GM23248 (cell line): ENCODE data around the gene TRIM44. TPM values are rescaled to one million over a fixed set of nuclear protein-coding genes. Genes with fewer than 3 reads are reported as not detected.

Experiments used
- DNase-seq: peaks from one replicate; pipeline ENCODE4 v3.0.0-alpha.2; 2015
- H2AFZ ChIP-seq: fragments of 200-600 bp; sonication (generic); 2 replicates; pipeline ENCODE4 v1.6.1; 2016; ENCODE audit warnings: antibody characterized with exemption
- H3F3A ChIP-seq: fragments of 200-600 bp; sonication (generic); 2 replicates; pipeline ENCODE4 v1.6.1; 2016; ENCODE audit warnings: mild to moderate bottlenecking, antibody characterized with exemption, mixed run types; ENCODE audit not compliant: insufficient read depth
- H3K27ac ChIP-seq: fragments of 200-600 bp; sonication (generic); 2 replicates; pipeline ENCODE4 v1.5.1; 2016; ENCODE audit warnings: mild to moderate bottlenecking
- H3K27me3 ChIP-seq: fragments of 200-600 bp; sonication (generic); replicated peaks from 2 replicates; pipeline ENCODE4 v1.6.1; 2016; ENCODE audit warnings: mild to moderate bottlenecking; ENCODE audit not compliant: insufficient read depth
- H3K36me3 ChIP-seq: fragments of 200-600 bp; sonication (generic); 2 replicates; pipeline ENCODE4 v1.6.1; 2016; ENCODE audit warnings: low read depth, mild to moderate bottlenecking
- H3K4me1 ChIP-seq: fragments of 200-600 bp; sonication (generic); 2 replicates; pipeline ENCODE4 v1.6.1; 2016; ENCODE audit warnings: mild to moderate bottlenecking; ENCODE audit not compliant: insufficient read depth
- H3K4me2 ChIP-seq: fragments of 200-600 bp; sonication (generic); one replicate; pipeline ENCODE4 v1.6.1; 2016; ENCODE audit warnings: mild to moderate bottlenecking; ENCODE audit not compliant: unreplicated experiment
- H3K4me3 ChIP-seq: fragments of 200-600 bp; sonication (generic); 2 replicates; pipeline ENCODE4 v1.5.1; 2016; ENCODE audit warnings: mild to moderate bottlenecking
- H3K79me2 ChIP-seq: fragments of 200-600 bp; sonication (generic); 2 replicates; pipeline ENCODE4 v1.6.1; 2016; ENCODE audit warnings: mild to moderate bottlenecking; ENCODE audit not compliant: insufficient read depth
- H3K9ac ChIP-seq: fragments of 200-600 bp; sonication (generic); 2 replicates; pipeline ENCODE4 v1.6.1; 2016; ENCODE audit warnings: mild to moderate bottlenecking
- H3K9me2 ChIP-seq: fragments of 200-600 bp; sonication (generic); 2 replicates; pipeline ENCODE4 v1.6.1; 2016; ENCODE audit warnings: mixed run types, mild to moderate bottlenecking, moderate library complexity; ENCODE audit not compliant: insufficient read depth
- H3K9me3 ChIP-seq: fragments of 200-600 bp; sonication (generic); one replicate; pipeline ENCODE4 v1.6.1; 2017; ENCODE audit warnings: low read depth
- H4K20me1 ChIP-seq: fragments of 200-600 bp; sonication (generic); 2 replicates; pipeline ENCODE4 v1.6.0; 2016; ENCODE audit not compliant: insufficient read depth
- EZH2 ChIP-seq: fragments of 200-600 bp; sonication (generic); IDR thresholded peaks from 2 replicates; pipeline ENCODE4 v1.6.1; 2018; ENCODE audit warnings: antibody characterized with exemption, mild to moderate bottlenecking; ENCODE audit not compliant: insufficient read depth, poor library complexity, severe bottlenecking
- EZH2phosphoT487 ChIP-seq: fragments of 200-600 bp; sonication (generic); IDR thresholded peaks from 2 replicates; pipeline ENCODE4 v1.6.1; 2018; ENCODE audit warnings: antibody characterized with exemption, moderate library complexity, mild to moderate bottlenecking, low read depth; ENCODE audit not compliant: insufficient read depth
- WGBS, 2 experiments: methylation state at CpG; one replicate each; pipeline ENCODE4 v1.1.6; 2015 to 2017; ENCODE audit warnings: low lambda C conversion rate in 2 of 2, low coverage in 1 of 2; ENCODE audit errors: missing lambda C conversion rate in 2 of 2; 5-methylcytosine and 5-hydroxymethylcytosine counted together
- in situ Hi-C: fragments of 300-500 bp; cut with MboI; formaldehyde crosslinking; loops from 2 replicates; pipeline ENCODE4 v1.15.0; 2020
- polyA plus RNA-seq: library from polyadenylated mRNA; unstranded; fragments of >200 nt; fragmentation: Nextera tagmentation; extraction: Ambion mirVana; gene quantifications from 2 replicates; pipeline ENCODE4 v1.2.1, GENCODE V29; 2016
- total RNA-seq: library from RNA; depleted of rRNA; stranded (reverse); fragments of >200 nt; shearing (Covaris generic); gene quantifications from 2 replicates; pipeline ENCODE4 v1.2.3, GENCODE V29; 2014; rRNA removed

The TRIM44 gene
- total and polyA plus RNA-seq, 2 experiments from 2014 or later, result 32.2 to 37.1 TPM

DNA sequence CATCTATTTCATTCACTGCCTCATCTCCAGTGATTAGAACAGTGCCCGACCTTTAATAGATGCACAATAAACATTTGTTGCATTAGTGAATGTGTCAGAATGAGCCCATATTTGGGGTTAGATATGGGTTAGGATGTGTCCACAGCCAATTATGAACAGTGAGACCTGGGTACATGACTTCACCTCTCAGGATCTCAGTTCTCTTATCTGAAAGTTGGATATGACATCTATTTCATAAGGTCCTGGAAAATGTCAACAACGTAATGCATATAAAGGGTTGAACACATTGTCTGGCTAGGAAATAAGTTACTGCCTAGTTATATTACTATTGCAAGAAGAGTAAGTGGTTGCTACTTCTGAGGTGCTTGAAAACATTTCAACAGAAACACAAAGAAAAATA is 201.6 kb downstream of the TRIM44 start:
- Histone ChIP-seq H2AFZ (no peak overlapping the region), H3K36me3 (no peaks in the 10 kb centered on the region), H3K9me3 (no peaks in the 10 kb centered on the region), H3K9me2 (no peaks in the 10 kb centered on the region), H3K4me1 (no peaks in the 10 kb centered on the region), H3K27me3 (no peaks in the 10 kb centered on the region), H3K4me2 (no peak overlapping the region), H3K79me2 (no peaks in the 10 kb centered on the region), H3K4me3 (no peak overlapping the region), H4K20me1 (no peaks in the 10 kb centered on the region), H3K27ac (no peak overlapping the region), H3F3A (no peaks in the 10 kb centered on the region), H3K9ac (no peak overlapping the region)
- in situ Hi-C loops, result no loop called here
- TF ChIP-seq EZH2, result no peak
- no peak for TF ChIP-seq EZH2phosphoT487
- DNase-seq, result no peak
- WGBS, 2 experiments, result 42 to 45% methylated on average over 2 of the region's 2 CpGs

DNA sequence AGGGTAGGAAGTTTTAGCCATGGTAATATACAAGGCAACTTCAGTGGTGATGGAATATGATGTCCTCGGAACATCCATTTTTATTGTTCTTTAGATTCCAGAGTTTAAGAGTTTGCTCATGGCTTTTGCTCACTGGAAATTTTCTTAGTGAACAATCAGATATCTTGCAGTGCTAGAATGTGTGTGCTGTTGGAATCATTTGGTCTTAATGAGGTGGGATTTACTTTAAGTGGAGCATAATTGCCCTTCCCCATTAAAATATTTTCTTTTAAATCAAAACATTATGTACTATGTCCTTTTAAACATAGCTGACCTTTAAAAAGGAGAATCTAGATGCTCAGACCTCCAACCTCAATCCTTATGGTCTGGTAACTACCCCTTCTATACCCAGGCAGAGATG is 204.0 kb downstream of the TRIM44 start:
- Histone ChIP-seq H2AFZ (no peak overlapping the region), H3K4me2 (no peak overlapping the region), H3K4me1 (no peaks in the 10 kb centered on the region), H3K36me3 (no peaks in the 10 kb centered on the region), H3K9ac (no peak overlapping the region), H4K20me1 (no peaks in the 10 kb centered on the region), H3F3A (no peaks in the 10 kb centered on the region), H3K79me2 (no peaks in the 10 kb centered on the region), H3K4me3 (no peak overlapping the region), H3K9me3 (no peaks in the 10 kb centered on the region), H3K27me3 (0 out of 2 replicates have a peak, but pooled peaks cover 3% of the 10 kb centered on the region), H3K27ac (no peak overlapping the region), H3K9me2 (no peaks in the 10 kb centered on the region)
- in situ Hi-C loops, result no loop called here
- TF ChIP-seq EZH2 (no peak), EZH2phosphoT487 (no peak)
- WGBS, 2 experiments, result 78 to 86% methylated on average over 1 of the region's 1 CpG
- DNase-seq, result no peak

Other genes with a start within 250 kb of the TRIM44 start
- gene SLC1A2, start 243.2 kb upstream of the TRIM44 start, total RNA-seq, result 1.2 and 1.5 TPM in 2 replicates
- gene SLC1A2, start 243.2 kb upstream of the TRIM44 start, polyA plus RNA-seq, result 0.49 and 0.88 TPM in 2 replicates
- 141 and 151 TPM in 2 replicates for gene PAMR1, start 137.2 kb upstream of the TRIM44 start, total RNA-seq
- 119 and 120 TPM in 2 replicates for gene PAMR1, start 137.2 kb upstream of the TRIM44 start, polyA plus RNA-seq
- gene FJX1, start 44.3 kb upstream of the TRIM44 start, total RNA-seq, result 30.9 and 37.0 TPM in 2 replicates
- gene FJX1, start 44.3 kb upstream of the TRIM44 start, polyA plus RNA-seq, result 12.4 and 12.5 TPM in 2 replicates